Motor neuron (in vitro differentiated cells): ENCODE data around the gene CYGB. TPM values are rescaled to one million over a fixed set of nuclear protein-coding genes. Genes with fewer than 3 reads are reported as not detected.

Experiments used
- ATAC-seq, 8 experiments: fragments of 200-7000 bp; cut with Tn5 transposase; replicated peaks in 6 of 8; 2 replicates each; pipeline ENCODE4 v1.8.0; 2021; ENCODE audit warnings: mild to moderate bottlenecking in 8 of 8, moderate library complexity in 8 of 8
- H3K27ac ChIP-seq, 2 donors: fragments of 250-450 bp; sonication (Bioruptor Pico); 2 replicates each; pipeline ENCODE4 v1.9.0; 2021; ENCODE audit warnings: antibody characterized with exemption in 2 of 2, mild to moderate bottlenecking in 2 of 2, moderate library complexity in 1 of 2
- H3K4me1 ChIP-seq, 2 donors: fragments of 250-450 bp; sonication (Bioruptor Pico); replicated peaks in 1 of 2; 2 replicates each; pipeline ENCODE4 v1.6.1; 2021; ENCODE audit warnings: antibody characterized with exemption in 2 of 2, mild to moderate bottlenecking in 2 of 2, moderate library complexity in 1 of 2
- H3K4me3 ChIP-seq, 5 donors: fragments of 250-450 bp; sonication (Bioruptor Pico); 2 replicates each; pipeline ENCODE4 v1.9.0; 2021; ENCODE audit warnings: antibody characterized with exemption in 5 of 5, mild to moderate bottlenecking in 5 of 5, moderate library complexity in 4 of 5
- WGBS, 10 experiments: fragments of 450-650 bp; shearing (Covaris generic); methylation state at CpG; one replicate each; pipeline ENCODE4 v1.0.0; 2022; 5-methylcytosine and 5-hydroxymethylcytosine counted together
- in situ Hi-C, 9 experiments: fragments of 400-800 bp; cut with MboI; loops; one replicate each; pipeline ENCODE4 v1.15.0; 2021; ENCODE audit warnings: low sequenced_read_pairs in 9 of 9, low pct_unique_long_range_greater_than_20kb in 2 of 9; ENCODE audit not compliant: unreplicated experiment in 9 of 9
- total RNA-seq, 8 experiments: library from RNA; unstranded; fragments of 300-600 nt; gene quantifications; 2 replicates each; pipeline versions ENCODE4 v1.2.3 to v1.2.4, GENCODE V29; 2022

CYGB gene
- total RNA-seq, 8 experiments from 2014 or later: 0.73 to 19.4 (median 5.4) TPM

DNA sequence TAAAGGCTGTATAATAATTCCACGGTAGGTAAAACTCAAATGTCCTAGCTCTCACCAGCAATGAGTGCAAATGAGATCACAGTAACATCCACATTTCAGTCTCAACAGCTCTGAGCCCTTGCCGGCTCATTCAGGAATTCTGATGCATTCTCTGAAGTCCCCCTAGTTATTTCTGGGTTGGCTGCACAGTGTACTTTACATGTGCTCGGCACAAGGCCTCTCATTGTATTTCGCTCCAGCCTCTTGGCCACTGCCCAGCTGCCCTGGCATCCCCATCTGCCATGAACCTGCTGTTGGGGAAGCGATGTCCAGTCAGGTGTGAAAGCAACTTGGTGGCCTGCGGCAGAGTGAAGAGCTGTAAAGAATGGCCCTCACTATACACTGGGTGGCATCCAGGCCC lies 16.6 kb upstream of the CYGB start:
- ATAC-seq: peak in 1 of 8 experiments; percentile 3
- in situ Hi-C loops: no loop called here
- Histone ChIP-seq H3K27ac (no peak overlapping the region), H3K4me3 (no peak overlapping the region), H3K4me1 (peaks cover 5% of the 10 kb centered on the region in 2 donors)
- WGBS, 10 experiments: 46 to 80% (median 65%) methylated on average over 1 to 6 of the region's 6 CpGs; no CpG with 5 or more reads in 5 of the 10 experiments

DNA sequence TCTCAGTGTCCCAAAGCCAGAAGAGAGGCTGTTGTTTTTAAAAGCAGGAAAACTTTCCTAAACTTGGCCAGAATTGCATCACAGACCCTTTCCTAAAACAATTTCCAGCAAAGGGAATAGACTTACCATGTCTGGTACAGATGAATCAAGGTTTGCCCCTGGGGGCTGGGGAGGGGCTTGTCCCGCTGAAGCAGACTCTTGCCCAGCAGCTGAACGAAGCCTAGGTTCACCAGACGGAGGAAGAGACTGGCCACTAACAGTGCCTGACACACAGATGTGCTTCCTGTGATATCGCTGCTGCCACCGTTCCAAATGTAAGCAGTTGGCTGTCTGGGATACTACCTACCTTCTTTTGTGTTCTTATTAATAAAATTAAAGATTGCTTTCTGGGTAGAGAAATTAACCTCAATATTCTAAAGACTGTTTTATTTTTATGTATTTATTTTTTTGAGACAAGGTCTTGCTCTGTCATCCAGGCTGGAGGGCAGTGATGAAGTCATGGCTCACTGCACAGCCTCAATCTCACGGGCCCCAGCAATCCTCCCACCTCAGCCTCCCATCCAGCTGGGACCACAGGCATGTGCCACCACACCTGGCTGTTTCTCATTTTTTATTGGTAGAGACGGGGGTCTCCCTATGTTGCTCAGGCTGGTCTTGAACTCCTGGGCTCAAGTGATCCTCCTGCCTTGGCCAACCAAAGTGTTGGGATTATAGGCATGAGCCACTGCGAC lies 15.8 kb upstream of the CYGB start:
- WGBS, 10 experiments: 69 to 100% (median 84%) methylated on average over 1 to 7 of the region's 8 CpGs; no CpG with 5 or more reads in 4 of the 10 experiments
- no peak overlapping the region for H3K4me3 ChIP-seq
- H3K27ac ChIP-seq: no peak overlapping the region
- ATAC-seq: no peak
- no peaks in the 10 kb centered on the region for H3K4me1 ChIP-seq
- in situ Hi-C loops: no loop called here

DNA sequence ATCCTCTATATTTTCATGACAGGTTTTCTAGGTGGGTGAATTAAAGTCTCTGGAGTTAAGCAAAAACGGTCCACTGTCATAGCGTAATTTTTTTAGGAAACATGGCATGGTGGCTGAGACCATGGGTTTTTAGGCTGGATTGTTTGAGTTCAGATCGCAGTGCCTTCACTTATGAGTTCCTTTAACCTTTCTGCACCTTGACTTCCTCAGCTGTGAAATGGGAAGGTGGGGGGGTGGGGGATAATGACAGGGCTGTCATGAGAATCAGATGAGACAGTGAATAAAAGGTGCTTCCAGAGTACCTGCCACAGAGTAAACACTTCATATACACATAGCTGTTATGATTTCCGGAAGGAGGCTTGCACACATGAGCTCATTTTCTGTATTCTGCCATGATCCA lies 14.2 kb upstream of the CYGB start:
- in situ Hi-C loops: no loop called here
- Histone ChIP-seq H3K4me1 (peaks cover 10 to 11% of the 10 kb centered on the region in 2 donors), H3K4me3 (no peak overlapping the region), H3K27ac (no peak overlapping the region)
- WGBS, 10 experiments: 58 to 100% (median 86%) methylated on average over 1 to 4 of the region's 4 CpGs; no CpG with 5 or more reads in 1 of the 10 experiments
- ATAC-seq: no peak

DNA sequence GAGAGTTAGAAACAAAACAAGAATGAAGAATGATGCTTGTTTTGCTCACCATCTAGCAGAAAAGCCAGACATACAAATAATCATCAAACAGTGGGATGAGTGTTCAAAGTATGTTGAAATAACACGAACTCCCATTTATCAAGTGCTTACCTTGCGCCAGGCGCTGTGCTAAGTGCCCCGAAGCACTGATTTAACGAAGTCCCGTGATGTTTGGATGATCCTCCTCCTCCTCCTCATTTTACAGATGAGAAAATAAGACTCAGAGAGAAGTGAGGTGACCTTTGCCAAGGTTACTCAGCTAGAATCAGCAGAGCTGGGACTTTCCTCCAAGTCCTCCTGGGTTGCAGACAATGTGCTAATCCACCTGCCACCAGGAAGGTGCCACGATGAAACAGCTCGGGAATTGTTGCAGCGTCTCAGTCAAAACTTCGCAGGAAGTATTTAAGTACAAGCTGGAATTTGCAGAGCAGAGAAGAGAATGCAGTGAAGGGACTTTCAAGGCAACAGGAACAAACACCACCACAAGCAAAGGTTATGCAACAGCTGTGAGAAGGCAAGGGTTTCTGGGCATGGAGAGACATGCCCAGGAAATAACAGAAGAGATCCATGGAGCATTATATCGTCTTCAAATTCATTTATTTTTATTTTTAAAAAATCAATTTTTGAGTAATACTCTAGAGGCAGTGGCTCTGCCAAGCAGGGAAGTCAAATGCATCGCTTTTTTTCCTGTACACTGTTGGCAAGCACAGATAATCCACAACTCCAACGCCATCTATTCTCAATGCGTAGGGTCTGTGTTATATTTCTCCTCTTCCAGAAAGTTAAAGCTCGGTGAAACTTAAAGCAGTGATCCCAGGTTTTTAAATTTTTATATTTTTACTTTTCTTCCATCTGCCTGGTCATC lies 13.5 kb upstream of the CYGB start:
- in situ Hi-C loops: no loop called here
- peak in 3 of 8 experiments; percentile 10 to 16 (median 13) for ATAC-seq
- peaks cover 17 to 18% of the 10 kb centered on the region in 2 donors for H3K4me1 ChIP-seq
- no peak overlapping the region for H3K4me3 ChIP-seq
- 66 to 86% (median 73%) methylated on average over 6 to 14 of the region's 15 CpGs for WGBS, 10 experiments
- no peak overlapping the region for H3K27ac ChIP-seq

DNA sequence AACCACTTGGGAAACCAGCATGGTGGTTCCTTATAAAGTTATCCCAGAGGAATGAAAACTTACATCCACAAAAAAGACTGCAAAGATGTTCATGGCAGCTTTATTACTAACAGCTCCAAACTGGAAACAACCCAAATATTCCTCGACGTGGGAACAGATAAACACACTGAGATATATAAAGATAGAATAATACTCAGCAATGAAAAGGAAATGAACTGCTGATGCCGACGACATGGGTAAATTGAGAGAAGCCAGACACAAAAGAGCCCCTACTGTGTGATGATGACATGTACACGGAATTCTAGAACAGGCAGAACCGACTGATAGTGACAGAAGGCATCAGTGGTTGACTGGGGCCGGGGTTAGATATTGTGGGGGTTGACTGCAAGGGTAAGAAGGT lies 12.0 kb upstream of the CYGB start:
- Histone ChIP-seq H3K4me3 (no peak overlapping the region), H3K4me1 (peaks cover 31 to 32% of the 10 kb centered on the region in 2 donors), H3K27ac (no peak overlapping the region)
- 50 to 100% (median 87%) methylated on average over 2 to 7 of the region's 7 CpGs; no CpG with 5 or more reads in 1 of the 10 experiments for WGBS, 10 experiments
- in situ Hi-C loops: loop anchor here in 2 of 9 experiments (25.0 kb wide), 1 partner anchor 163 kb away; the partner anchor contains the start of gene MXRA7 (in 2 of the 2)
- no peak for ATAC-seq

DNA sequence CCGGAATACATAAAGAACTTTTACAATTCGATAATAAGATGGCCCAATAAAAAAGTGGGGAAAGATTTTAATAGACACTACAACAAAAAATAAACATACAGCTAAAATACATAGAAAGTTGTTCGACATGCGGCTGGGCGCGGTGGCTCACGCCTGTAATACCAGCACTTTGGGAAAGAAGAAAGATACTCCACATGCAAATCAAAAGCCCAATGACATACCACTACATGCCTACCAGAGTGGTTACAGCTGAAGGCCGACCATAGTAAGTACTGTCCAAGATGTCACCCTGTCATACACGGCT lies 11.7 kb upstream of the CYGB start:
- 0 to 100% (median 80%) methylated on average over 1 to 9 of the region's 9 CpGs for WGBS, 10 experiments

DNA sequence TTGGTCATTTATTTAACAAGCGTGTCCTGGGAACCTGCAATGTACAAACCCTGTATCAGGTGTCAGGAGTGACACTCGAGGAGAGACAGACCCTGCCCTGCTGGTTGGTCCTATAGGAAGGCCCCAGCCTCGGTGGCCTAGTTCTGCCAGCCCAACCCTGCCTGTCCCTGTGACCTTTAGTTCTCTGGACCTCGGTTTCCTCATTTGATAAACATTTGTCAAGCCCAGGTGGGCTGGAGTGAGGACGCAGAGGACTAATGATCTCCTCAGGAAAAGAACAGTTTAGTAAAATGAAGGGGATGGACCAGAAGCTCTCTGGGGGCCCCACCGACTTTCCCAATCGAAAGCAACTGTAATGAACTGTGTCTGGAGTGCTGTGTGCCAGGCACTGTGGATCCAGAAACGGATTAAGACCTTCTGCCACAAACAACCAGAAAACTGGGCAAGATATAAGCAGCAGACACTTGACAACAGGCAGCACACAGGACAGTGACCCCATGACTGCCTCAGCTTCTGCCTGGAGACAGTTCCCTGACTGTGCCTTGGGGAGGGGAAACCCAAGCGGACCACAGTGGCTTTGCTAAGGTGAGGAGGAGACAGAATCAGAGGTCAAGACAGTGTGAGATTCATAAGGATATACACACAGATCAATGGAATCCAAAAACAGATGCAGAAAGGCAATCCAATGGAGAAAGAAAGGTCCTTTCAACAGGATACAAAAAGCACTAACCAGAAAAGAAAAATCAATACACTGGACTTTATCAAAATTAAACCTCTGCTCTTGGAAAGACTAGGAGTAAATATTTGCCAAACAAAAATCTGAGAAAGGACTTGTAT lies 11.1 kb upstream of the CYGB start:
- no peak for ATAC-seq
- peaks cover 41 to 42% of the 10 kb centered on the region in 2 donors for H3K4me1 ChIP-seq
- no peak overlapping the region for H3K4me3 ChIP-seq
- in situ Hi-C loops: loop anchor here in 2 of 9 experiments (25.0 kb wide), 1 partner anchor 164 kb away; the partner anchor contains the start of gene MXRA7 (in 2 of the 2)
- 47 to 100% (median 63%) methylated on average over 1 to 8 of the region's 9 CpGs; no CpG with 5 or more reads in 3 of the 10 experiments for WGBS, 10 experiments
- H3K27ac ChIP-seq: no peak overlapping the region

More for the DNA sequence above, 11.7 kb upstream of the CYGB start:
- H3K4me1 ChIP-seq: peaks cover 35 to 36% of the 10 kb centered on the region in 2 donors
- in situ Hi-C loops: loop anchor here in 2 of 9 experiments (25.0 kb wide), 1 partner anchor 163 kb away; the partner anchor contains the start of gene MXRA7 (in 2 of the 2)
- no peak overlapping the region for H3K27ac ChIP-seq
- no peak for ATAC-seq
- no peak overlapping the region for H3K4me3 ChIP-seq

DNA sequence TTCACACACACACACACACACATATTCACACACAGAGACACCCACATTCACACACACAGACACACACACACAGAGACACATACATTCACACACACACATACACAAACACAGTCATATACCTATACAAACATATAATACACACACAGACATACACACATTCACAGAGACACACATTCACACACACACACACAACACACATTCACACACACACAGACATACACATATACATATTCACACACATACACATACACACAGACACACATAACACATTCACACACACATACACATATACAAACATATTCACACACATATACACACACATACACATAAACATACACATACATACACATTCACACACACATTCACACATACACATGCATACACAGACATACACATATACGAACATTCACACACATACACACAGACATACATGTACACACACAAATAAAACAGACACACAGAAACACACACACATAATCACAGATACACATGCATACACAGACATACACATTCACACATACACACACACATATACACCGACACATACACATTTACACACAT lies 10.2 kb upstream of the CYGB start:
- ATAC-seq: no peak
- Histone ChIP-seq H3K4me1 (peaks cover 48 to 50% of the 10 kb centered on the region in 2 donors), H3K27ac (no peak overlapping the region), H3K4me3 (no peak overlapping the region)
- WGBS, 10 experiments: 17 to 93% (median 67%) methylated on average over 1 to 2 of the region's 2 CpGs; no CpG with 5 or more reads in 3 of the 10 experiments
- in situ Hi-C loops: loop anchor here in 2 of 9 experiments (25.0 kb wide), 1 partner anchor 165 kb away; the partner anchor contains the start of gene MXRA7 (in 2 of the 2)

DNA sequence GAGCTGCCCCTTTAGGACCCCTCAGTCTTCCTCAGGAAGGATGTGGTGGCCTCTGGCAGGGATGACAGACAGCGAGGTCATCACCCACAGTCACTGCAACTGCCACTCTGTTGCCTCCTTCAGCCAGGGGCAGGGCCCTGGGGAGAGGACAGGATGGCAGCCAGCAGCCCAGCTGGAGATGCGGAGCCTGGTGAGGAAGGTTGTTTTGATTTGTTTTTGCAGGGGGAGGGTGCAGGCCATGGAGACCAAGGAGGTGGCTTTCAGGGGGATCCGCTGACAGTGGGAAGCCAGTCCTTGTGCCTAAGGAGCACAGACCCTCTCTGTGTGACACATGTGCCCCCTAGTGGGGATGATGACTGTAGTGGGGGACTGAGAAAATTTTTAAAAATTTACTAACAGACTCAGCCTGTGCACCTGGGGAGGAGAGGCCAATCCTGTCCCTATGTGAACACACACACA lies 9.7 kb upstream of the CYGB start:
- peak; percentile 69 to 89 (median 72) for ATAC-seq
- in situ Hi-C loops: loop anchor here in 2 of 9 experiments (25.0 kb wide), 1 partner anchor 165 kb away; the partner anchor contains the start of gene MXRA7 (in 2 of the 2)
- Histone ChIP-seq H3K27ac (no peak overlapping the region), H3K4me1 (peaks cover 48 to 52% of the 10 kb centered on the region in 2 donors), H3K4me3 (no peak overlapping the region)
- WGBS, 10 experiments: 20 to 75% methylated on average over 2 of the region's 3 CpGs; no CpG with 5 or more reads in 8 of the 10 experiments

DNA sequence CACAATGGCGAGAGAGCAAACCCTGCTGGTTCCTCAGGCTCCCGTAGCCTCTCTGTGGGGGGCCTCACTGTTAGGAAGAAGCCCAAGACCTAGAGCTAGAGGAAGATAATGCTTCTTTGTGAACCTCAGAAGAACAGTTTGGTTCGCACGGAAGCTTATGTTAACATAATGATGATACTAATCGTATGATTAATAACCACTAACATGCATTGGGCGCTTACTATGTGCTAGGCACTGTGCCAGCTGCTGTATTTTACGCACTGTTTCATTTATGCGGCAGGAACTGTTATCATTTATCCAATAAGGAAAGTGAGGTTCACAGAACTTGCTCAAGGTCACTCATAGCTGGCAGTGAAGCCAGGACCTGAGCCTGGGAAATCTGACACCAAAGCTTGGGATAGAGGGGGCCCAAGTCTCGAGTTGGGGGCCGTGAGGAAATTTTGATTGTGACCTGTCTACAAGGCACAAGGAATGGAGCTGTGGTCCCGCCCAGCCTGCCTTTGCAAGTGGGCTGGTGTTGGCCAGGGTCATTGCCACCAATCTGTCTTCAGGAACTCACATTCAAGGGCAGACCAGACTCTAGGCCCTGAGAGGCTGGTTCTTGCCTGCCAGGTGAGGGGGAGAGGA lies 9.2 kb upstream of the CYGB start:
- peak in 1 of 8 experiments; percentile 22 for ATAC-seq
- H3K4me3 ChIP-seq: no peak overlapping the region
- in situ Hi-C loops: loop anchor here in 2 of 9 experiments (25.0 kb wide), 1 partner anchor 166 kb away; the partner anchor contains the start of gene MXRA7 (in 2 of the 2)
- peaks cover 48 to 52% of the 10 kb centered on the region in 2 donors for H3K4me1 ChIP-seq
- no peak overlapping the region for H3K27ac ChIP-seq
- 29 to 75% (median 55%) methylated on average over 1 to 8 of the region's 11 CpGs; no CpG with 5 or more reads in 3 of the 10 experiments for WGBS, 10 experiments

DNA sequence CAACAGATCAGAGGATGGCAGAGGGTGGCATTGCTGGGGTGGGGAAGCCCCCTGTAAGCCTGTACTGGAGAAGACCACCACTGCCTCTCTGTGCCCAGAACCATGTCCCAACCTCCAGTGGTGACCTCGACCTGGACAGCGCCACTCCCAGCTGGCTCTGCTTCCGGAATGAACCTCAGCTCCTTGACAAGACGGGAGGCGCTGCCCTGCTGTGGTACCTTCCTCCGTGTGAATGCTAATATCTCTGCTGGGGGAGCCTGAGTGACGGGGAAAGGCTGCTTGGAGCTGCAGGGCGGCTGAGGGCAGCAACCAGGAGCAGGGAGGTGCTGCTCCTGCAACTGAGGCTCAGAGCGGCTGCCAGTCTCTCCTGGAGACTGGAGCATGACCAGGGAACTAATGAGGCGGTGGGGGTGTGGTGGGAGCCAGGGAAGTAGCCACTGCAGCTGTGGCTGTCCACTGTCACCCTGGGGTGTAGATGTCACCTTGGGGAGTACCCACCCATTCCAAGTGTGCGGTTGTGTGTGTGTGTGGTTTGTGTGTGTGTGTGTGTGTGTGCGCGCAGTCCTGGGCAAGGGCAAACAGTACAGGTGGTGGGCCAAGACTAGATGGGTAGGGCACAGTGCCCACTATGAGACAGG lies 8.5 kb upstream of the CYGB start:
- peak in 1 of 8 experiments; percentile 36 for ATAC-seq
- 56 to 58% methylated on average over 3 to 5 of the region's 13 CpGs; no CpG with 5 or more reads in 8 of the 10 experiments for WGBS, 10 experiments
- no peak overlapping the region for H3K4me3 ChIP-seq
- H3K27ac ChIP-seq: peak overlapping the region in 1 of 2 donors; percentile 10
- peaks cover 51 to 57% of the 10 kb centered on the region in 2 donors for H3K4me1 ChIP-seq
- in situ Hi-C loops: loop anchor here in 2 of 9 experiments (25.0 kb wide), 1 partner anchor 166 kb away; the partner anchor contains the start of gene MXRA7 (in 2 of the 2)
